GM21737 (cell line): ENCODE measurements around the gene PPIF.

ENCODE experiments used
- ATAC-seq: cut with Tn5 transposase; IDR thresholded peaks from one replicate; pipeline ENCODE4 v1.9.1; 2021; ENCODE audit warnings: mild to moderate bottlenecking, moderate library complexity; ENCODE audit not compliant: unreplicated experiment

The PPIF gene

DNA sequence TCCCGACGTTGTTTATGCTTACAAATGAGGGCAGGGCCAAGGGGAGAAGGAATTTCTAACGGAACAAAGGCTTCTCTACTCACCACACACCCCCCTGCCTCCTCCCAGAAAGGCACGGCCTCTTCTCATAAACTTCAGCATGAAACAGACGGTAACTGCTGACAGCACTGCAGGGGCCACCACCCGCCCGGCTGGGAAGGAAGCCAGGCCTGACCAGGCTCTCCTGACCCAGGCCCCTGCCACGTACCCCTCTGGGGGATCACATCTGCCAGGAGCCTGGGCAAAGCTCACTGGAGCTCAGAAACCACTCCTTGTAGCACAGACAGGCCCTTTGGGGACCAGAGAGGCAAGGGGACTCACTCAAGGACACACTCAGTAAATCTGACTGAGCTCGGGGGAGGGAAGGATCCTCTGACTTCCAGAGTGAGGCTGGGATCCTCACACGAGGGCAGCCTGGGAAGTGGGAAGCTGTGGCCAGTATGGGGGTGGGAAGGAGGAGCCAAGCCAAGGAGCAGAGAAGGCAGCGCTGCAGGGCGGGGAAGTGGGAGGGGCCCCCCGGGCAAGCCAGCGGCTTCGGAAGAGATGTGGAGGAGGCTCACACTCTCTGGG is 52.1 kb downstream of the PPIF start:
- ATAC-seq: no peak

DNA sequence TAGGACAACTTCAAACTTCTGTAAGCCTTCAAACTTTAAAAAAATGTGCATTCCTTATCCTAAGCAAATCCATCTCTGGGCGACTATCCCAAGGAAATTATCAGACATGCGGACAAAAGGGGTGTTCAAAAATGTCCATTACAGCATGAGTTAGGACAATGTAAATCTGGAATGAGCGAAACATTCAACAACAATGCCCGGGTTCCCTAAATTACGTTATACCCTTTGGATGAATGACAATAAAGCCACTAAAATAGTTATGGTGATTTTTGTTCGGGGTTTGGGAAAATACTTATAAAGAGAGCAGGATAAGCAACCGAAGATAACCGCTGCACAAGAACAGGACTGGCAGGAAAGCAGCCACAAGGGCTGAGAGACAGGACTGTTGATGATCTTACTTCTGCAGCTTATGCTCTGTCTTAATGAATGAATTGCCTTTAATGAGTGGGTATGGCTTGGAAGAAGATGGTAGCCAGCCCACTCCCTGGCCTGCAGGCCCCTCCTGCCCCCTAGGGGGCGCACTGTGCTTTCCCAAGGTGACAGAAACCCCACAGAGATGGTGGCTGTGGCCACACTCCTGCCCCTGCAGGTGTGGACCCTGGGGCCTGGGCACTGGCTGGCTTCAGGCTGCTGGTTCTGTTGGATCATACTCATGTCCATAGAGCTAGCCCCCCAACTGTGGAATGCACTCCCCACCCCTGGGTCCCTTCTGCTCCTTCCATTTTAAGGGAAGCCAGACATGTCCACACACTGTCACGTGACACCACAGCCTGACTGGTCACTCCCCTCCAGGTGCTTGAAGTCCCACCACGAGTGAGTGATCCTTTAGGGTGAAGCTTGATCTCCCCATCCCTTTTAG is 53.1 kb downstream of the PPIF start:
- ATAC-seq: no peak

DNA sequence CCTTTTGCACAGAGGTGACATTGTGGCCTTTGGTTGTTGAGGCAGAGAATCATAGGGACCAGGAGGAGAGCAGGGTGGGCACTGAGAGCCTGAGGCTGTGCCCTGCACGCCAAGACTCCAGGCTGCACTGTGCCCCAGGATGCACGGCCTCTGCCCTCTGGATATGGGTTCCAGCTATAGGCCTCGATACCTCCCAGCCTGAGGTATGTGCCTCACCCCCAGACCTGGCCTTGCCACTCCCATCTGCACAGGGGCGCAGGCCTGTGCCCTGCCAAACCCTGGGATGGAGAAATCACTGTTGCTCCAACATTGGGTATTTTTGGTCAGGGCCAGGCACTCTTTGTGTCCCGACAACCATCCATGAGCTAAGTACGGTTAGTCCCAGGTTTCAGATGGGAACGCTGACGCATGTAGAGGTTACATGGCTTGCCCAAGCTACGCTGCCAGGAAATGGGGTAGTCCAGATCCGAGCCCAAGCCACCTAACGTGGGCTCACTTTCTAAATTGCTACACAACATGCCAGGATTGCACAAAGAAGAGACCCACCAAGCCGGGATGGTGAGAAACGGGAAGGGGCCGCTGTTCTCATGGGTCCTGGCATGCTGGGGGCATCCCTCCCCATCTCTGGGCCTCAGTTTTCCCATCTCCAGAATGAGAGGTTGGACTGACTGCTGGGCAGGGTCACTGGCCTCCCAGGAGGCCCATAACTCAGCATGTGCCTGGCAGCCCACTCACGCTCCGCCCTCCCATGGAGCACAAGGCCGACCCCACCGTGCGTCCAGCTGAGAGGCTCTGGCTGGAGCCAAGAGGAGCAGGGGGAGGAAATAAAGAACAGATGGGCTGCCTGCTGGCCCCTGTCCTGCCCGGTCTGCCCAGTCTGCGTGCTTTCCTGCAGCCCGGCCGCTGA is 54.0 kb downstream of the PPIF start:
- no peak for ATAC-seq

DNA sequence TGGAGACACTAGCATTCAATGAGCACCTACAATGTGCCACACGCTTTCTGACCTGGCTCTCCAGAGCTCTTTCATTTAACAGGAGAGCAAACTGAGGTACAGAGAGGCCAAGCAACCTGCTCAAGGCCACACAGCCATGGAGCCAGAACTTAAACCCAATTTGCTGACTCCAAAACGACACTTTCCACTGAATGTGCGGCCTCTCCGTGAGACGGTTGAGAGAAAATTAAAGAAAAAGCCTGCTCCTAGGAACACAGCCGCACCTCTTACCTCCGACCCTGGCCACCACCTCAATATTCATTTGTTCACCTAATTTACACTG is 55.3 kb downstream of the PPIF start:
- no peak for ATAC-seq

DNA sequence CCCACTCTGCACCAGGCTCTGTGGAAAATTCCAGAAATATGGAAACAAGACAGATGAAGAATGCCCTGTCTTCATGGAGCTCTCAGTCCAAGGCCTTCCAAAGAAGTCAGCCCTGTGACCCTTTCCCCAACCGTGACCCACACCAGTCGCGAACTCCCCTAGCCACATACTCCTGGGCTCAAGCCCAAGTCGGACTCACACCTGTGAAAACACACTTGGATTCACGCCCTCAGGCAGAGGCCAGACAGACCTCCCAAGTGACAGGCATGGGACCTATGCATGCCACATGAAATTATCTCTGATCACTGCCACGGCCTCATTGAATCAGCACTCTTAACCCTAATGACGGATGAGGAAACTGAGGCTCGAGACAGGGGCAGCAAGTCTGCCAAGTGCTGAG is 55.7 kb downstream of the PPIF start:
- no peak for ATAC-seq

DNA sequence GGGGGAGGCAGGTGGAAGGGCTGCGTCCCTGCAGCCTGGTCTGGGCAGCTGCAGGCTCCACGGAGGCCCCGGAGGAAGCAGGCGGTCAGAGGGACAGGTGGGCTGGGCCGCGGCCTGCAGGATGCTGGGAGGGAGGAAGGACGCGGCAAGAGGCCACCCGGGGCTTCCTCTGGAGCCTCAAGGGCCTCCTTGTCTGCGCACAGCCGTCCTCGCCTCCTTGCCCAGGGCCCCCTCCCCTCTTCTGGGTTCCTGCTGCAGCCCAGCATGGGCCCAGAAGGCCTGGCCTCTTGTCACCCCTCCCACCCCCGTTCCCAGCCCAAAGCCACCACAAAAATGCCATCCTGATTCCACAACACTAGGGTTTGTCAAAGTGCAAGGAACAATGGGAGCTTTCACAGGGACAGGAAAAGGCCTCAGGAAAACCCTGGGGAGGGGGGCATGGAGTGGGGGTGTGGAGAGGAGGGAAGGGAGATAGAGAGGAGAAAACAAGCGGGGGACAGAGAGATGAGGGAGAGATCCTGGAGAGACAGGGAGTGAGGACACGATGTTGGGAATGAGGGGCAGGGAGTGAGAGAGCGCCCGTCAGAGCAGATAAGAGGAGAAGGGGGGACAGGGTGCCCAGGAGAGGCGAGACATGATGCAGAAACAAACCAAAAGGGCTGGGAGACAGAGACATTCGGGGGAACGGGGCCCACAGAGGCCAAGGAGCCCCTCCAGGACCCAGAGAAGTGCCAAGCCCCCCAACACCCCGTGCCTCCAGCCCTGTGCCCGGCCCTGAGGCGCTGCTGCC is 56.4 kb downstream of the PPIF start:
- no peak for ATAC-seq

DNA sequence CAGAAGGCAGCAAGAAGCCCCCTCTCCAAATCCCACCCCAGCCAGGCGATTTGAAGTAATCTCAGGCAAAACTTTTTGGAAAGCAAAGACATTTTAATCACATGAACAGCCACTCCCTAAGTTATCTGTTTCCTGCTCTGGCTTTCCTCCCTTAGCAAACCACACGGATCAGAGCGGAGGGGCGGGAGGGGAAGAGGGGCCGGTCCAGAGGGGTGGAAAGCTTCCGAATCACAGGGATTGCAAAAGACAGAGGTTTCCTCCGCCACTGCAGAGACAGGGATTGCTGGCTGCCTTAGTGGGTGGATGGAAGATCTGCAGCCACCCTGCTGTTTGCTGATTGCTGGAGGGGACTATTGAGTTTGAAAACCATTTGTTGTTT is 57.0 kb downstream of the PPIF start:
- no peak for ATAC-seq

DNA sequence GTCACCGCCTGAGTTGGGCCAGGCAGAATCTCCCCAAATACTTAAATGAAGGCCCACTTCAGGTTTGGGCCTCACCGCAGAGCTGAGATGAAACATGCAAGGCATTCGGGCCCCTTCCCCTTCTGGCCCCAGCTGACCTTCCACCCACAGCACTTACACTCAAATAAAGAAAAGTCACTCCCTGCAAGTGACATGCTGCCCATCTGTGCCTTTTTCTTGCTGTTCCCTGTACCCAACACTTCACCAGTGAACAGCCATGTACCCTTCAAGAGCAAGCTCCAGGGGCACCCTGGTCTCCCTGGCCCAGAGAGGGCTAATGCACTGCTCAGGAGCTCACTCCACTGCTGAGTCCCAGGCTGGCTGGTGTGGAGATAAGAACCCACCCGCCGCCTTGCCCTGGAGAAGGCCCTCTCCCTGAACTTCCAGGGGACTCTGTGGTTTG is 57.4 kb downstream of the PPIF start:
- ATAC-seq: no peak
